Right lobe of liver (tissue), 6 donors: ENCODE data around the gene SH3RF3. TPM values are rescaled to one million over a fixed set of nuclear protein-coding genes. Genes with fewer than 3 reads are reported as not detected.

Source experiments
- ATAC-seq, 4 donors: fragments of 200-7000 bp; cut with Tn5 transposase; one replicate each; pipeline ENCODE4 v1.9.1; 2020; ENCODE audit warnings: mild to moderate bottlenecking in 4 of 4, moderate library complexity in 4 of 4
- DNase-seq, 3 donors: peaks; one replicate each; pipeline ENCODE4 v3.0.0-alpha.2; 2020
- H3K27ac ChIP-seq, 3 donors: fragments of 200-600 bp; one replicate each; pipeline ENCODE4 v1.8.0; 2022
- H3K27me3 ChIP-seq, 2 donors: fragments of 200-600 bp; one replicate each; pipeline ENCODE4 v1.8.0; 2022
- H3K36me3 ChIP-seq, 4 donors: fragments of 200-600 bp; sonication (generic) in 1 of 4; one replicate each; pipeline versions ENCODE4 v1.5.1 to v1.8.0; 2017 to 2022; ENCODE audit warnings: control low read depth in 1 of 4
- H3K4me1 ChIP-seq, 4 donors: fragments of 200-600 bp; sonication (generic) in 1 of 4; one replicate each; pipeline versions ENCODE4 v1.5.1 to v1.8.0; 2017 to 2022; ENCODE audit warnings: control low read depth in 1 of 4
- H3K4me3 ChIP-seq, 3 donors: fragments of 200-600 bp; one replicate each; pipeline ENCODE4 v1.8.0; 2022
- H3K9me3 ChIP-seq, 4 donors: fragments of 200-600 bp; sonication (generic) in 1 of 4; one replicate each; pipeline versions ENCODE4 v1.5.1 to v1.8.0; 2017 to 2022; ENCODE audit warnings: control low read depth in 1 of 4
- POLR2A ChIP-seq: fragments of 450-650 bp; IDR thresholded peaks from one replicate; pipeline ENCODE4 v1.6.1; 2017; ENCODE audit warnings: antibody characterized with exemption, mild to moderate bottlenecking
- WGBS: methylation state at CpG from one replicate; pipeline ENCODE4 v1.1.6; 2018; ENCODE audit warnings: low coverage, low lambda C conversion rate; ENCODE audit not compliant: insufficient coverage; ENCODE audit errors: missing lambda C conversion rate; 5-methylcytosine and 5-hydroxymethylcytosine counted together
- intact Hi-C, 2 donors: fragments of 100-400 bp; cut with DNase I; formaldehyde crosslinking; loops; one replicate each; pipeline versions ENCODE4 v1.11.2 to v1.14.1; 2022
- total RNA-seq, 6 experiments: library from RNA; depleted of rRNA in 2 of 6; stranded (reverse); fragments of >200 nt in 2 of 6; fragmentation: NEBNext Ultra II Directional in 3 of 6; extraction: Animal tissue kit (Norgen Biotek cat#: 25700) in 3 of 6; gene quantifications; one replicate each; pipeline versions ENCODE4 v1.1.0 to v1.2.4, GENCODE V29; 2016 to 2023
- TF ChIP-seq, protein P1 (sequence below), 4 donors: fragments of 200-600 bp in 3 of 4; fragments of 450-650 bp in 1 of 4; IDR thresholded peaks; one replicate each; pipeline versions ENCODE4 v1.5.1 to v1.8.0; 2016 to 2022; ENCODE audit warnings: antibody characterized with exemption in 4 of 4, mild to moderate bottlenecking in 2 of 4
- donor health status: DM: no; HTN: yes; CAD: no.
- donor health status: DM: no; HTN: no; CAD: no.
- donor health status: DM: no; HTN: no; CAD: no.
- donor health status: DM: no; HTN: yes; CAD: no.
- donor health status: DM: no; HTN: yes; CAD: no.

Gene SH3RF3
- total RNA-seq, 6 experiments from 2014 or later: 0.68 to 1.6 (median 1.2) TPM

DNA sequence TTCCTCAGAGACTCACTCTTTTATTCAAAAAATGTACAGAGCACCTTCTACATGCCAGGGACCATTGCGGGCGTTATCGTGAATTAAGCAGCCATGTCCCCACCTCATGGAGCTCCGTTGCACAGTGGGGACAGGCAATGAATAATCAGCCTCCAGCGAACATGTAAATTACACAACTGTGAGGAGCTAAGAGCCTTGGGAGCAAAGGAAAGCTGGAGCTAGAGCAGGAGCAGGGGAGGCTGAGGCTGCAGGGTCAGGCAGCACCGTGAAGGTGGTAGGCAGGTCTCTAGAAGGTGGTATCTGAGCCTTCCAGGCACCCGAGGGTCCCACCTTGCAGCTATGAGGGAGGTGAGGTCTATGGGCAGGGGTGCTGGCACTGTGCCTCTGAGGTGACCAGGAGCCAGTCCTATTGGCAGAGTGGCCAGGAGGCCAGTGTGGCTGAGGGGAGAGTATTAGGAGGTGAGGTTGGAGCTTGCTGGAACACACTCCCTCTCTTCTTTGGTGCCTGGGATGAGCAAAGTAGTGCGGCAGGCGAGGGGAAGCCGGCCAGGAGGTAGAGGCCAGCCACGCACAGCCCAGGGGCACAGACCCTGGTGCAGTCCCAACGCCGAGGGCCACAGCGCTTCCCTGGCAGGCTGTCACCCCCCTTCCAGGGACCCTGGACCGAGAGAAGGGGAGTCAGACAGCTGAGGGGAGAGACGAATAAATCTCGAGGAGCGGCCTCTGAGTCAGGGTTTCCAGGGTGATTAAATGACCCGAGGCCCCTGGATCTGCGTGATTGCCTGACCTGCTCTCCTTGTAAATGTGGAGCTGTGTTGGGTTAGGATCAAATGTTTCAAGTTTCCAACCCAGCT lies 317.5 kb downstream of the SH3RF3 start:
- 61% methylated on average over 4 of the region's 20 CpGs for WGBS
- Histone ChIP-seq H3K4me3 (no peak overlapping the region), H3K36me3 (no peaks in the 10 kb centered on the region), H3K27ac (no peak overlapping the region), H3K9me3 (no peaks in the 10 kb centered on the region), H3K4me1 (peaks cover 0 to 15% (median 0%) of the 10 kb centered on the region in 4 donors), H3K27me3 (no peaks in the 10 kb centered on the region)
- DNase-seq: no peak
- no peak for ATAC-seq
- intact Hi-C loops: no loop called here
- TF ChIP-seq POLR2A: no peak
- TF ChIP-seq, protein P1, sequence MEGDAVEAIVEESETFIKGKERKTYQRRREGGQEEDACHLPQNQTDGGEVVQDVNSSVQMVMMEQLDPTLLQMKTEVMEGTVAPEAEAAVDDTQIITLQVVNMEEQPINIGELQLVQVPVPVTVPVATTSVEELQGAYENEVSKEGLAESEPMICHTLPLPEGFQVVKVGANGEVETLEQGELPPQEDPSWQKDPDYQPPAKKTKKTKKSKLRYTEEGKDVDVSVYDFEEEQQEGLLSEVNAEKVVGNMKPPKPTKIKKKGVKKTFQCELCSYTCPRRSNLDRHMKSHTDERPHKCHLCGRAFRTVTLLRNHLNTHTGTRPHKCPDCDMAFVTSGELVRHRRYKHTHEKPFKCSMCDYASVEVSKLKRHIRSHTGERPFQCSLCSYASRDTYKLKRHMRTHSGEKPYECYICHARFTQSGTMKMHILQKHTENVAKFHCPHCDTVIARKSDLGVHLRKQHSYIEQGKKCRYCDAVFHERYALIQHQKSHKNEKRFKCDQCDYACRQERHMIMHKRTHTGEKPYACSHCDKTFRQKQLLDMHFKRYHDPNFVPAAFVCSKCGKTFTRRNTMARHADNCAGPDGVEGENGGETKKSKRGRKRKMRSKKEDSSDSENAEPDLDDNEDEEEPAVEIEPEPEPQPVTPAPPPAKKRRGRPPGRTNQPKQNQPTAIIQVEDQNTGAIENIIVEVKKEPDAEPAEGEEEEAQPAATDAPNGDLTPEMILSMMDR (IDR thresholded peaks at IDR 0.05): no peak

DNA sequence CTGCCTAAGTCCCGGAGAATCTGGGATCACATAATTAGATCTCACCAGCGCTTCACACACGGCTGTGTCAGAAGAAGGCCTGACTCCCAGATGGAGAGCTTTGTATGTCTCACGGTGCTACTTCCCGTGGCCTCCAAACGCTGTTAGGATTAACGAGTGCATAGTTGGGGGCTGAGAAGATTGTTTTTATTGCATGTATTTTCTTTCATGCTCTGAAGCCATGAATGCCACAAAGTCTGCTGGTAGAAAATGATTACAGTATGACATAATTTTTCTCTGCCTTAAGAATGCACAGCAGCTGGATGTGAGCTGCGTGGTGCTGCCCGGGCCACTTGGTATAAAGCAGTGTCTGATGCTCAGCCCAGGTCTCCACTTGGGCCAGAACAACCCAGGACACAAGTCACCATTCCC lies 318.3 kb downstream of the SH3RF3 start:
- TF ChIP-seq, protein P1 (IDR thresholded peaks at IDR 0.05): no peak
- no peak for TF ChIP-seq POLR2A
- Histone ChIP-seq H3K36me3 (no peaks in the 10 kb centered on the region), H3K27ac (no peak overlapping the region), H3K4me3 (no peak overlapping the region), H3K27me3 (no peaks in the 10 kb centered on the region), H3K4me1 (peaks cover 0 to 18% (median 0%) of the 10 kb centered on the region in 4 donors), H3K9me3 (no peaks in the 10 kb centered on the region)
- intact Hi-C loops: no loop called here
- DNase-seq (no peak), ATAC-seq (no peak)
- 89% methylated on average over 8 of the region's 9 CpGs for WGBS

DNA sequence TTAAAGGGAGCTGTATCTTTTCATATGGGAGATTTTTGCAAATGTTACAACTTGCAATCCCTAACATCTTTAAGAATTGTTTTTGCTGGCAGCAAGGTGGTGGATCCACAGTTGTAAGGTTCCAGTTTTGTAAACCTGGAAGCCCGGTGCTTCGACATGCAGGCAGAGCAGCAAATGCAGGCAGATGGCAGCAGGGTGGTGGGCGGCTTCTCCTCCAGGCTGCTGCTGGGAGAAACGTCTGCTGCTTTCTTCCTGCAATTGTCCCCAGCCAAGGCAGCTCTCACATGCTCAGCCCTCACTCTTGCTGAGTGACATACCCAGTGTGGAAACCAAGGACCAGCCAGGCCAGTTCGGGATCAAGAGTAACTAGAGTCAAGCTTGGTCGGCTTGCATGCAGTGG lies 318.8 kb downstream of the SH3RF3 start:
- no peak overlapping the region for H3K4me3 ChIP-seq
- no peaks in the 10 kb centered on the region for H3K36me3 ChIP-seq
- no peak overlapping the region for H3K27ac ChIP-seq
- H3K27me3 ChIP-seq: no peaks in the 10 kb centered on the region
- WGBS: 86% methylated on average over 6 of the region's 6 CpGs
- H3K9me3 ChIP-seq: no peaks in the 10 kb centered on the region
- TF ChIP-seq, protein P1 (IDR thresholded peaks at IDR 0.05): no peak
- TF ChIP-seq POLR2A: no peak
- H3K4me1 ChIP-seq: peaks cover 0 to 18% (median 0%) of the 10 kb centered on the region in 4 donors
- ATAC-seq: no peak
- no peak for DNase-seq
- intact Hi-C loops: no loop called here

GRCh38 chr2:109448207-109448606 lies 319.2 kb downstream of the SH3RF3 start:
- 89% methylated on average over 4 of the region's 4 CpGs for WGBS

More at GRCh38 chr2:109448207-109448606, 319.2 kb downstream of the SH3RF3 start:
- no peak overlapping the region for H3K27ac ChIP-seq
- DNase-seq (no peak), ATAC-seq (no peak)
- TF ChIP-seq POLR2A: no peak
- TF ChIP-seq, protein P1 (IDR thresholded peaks at IDR 0.05): no peak
- H3K36me3 ChIP-seq: no peaks in the 10 kb centered on the region
- H3K4me1 ChIP-seq: peaks cover 0 to 22% (median 0%) of the 10 kb centered on the region in 4 donors
- intact Hi-C loops: no loop called here
- no peak overlapping the region for H3K4me3 ChIP-seq
- H3K27me3 ChIP-seq: no peaks in the 10 kb centered on the region
- no peaks in the 10 kb centered on the region for H3K9me3 ChIP-seq
